GM13977 (cell line): ENCODE data around the gene PIAS4.

ENCODE experiments used
- DNase-seq: peaks from one replicate; pipeline ENCODE4 v3.0.0; 2012; ENCODE audit warnings: low spot score
- CTCF ChIP-seq: IDR thresholded peaks from 2 replicates; pipeline ENCODE4 v1.5.1; 2012; ENCODE audit warnings: mild to moderate bottlenecking, control low read depth; ENCODE audit not compliant: insufficient read depth; ENCODE audit errors: extremely low read depth, missing control alignments
- in situ Hi-C: fragments of 300-500 bp; cut with MboI; formaldehyde crosslinking; loops from one replicate; pipeline ENCODE4 v1.12.0; 2022; ENCODE audit warnings: low sequenced_read_pairs, low pct_unique_long_range_greater_than_20kb, mixed read lengths, inconsistent platforms; ENCODE audit not compliant: unreplicated experiment

PIAS4 gene

GRCh38 chr19:4029247-4029614 is 21.7 kb downstream of the PIAS4 start:
- DNase-seq = no peak
- no peak for TF ChIP-seq CTCF
- in situ Hi-C loops = no loop called here

GRCh38 chr19:4030552-4030951 is 23.0 kb downstream of the PIAS4 start:
- TF ChIP-seq CTCF = no peak
- in situ Hi-C loops = no loop called here
- no peak for DNase-seq

GRCh38 chr19:4030981-4031380 is 23.4 kb downstream of the PIAS4 start:
- in situ Hi-C loops = no loop called here
- DNase-seq = no peak
- no peak for TF ChIP-seq CTCF

- no peak for DNase-seq
- TF ChIP-seq CTCF = no peak
- in situ Hi-C loops = no loop called here
Measured at GRCh38 chr19:4031420-4031819, 23.9 kb downstream of the PIAS4 start.

- in situ Hi-C loops = no loop called here
Measured at GRCh38 chr19:4032436-4032835, 24.9 kb downstream of the PIAS4 start.

GRCh38 chr19:4033028-4033956 is 25.8 kb downstream of the PIAS4 start:
- in situ Hi-C loops = no loop called here
- TF ChIP-seq CTCF = no peak
- no peak for DNase-seq

More at GRCh38 chr19:4032436-4032835, 24.9 kb downstream of the PIAS4 start:
- DNase-seq = no peak
- no peak for TF ChIP-seq CTCF
